Measurements from ENCODE around the gene PDCD10. TPM values are rescaled to one million over a fixed set of nuclear protein-coding genes. Genes with fewer than 3 reads are reported as not detected.

Gene PDCD10
- polyA plus RNA-seq, 1 of the 3 experiments (the other 2 are of a cell fraction): 29.0 TPM

- Histone ChIP-seq H3K9ac (peak within 1 kb of the TSS; percentile 82), H3K4me1 (ENCODE audit: control insufficient read depth in 1 of 2, insufficient read depth in 2 of 2, low read depth in 1 of 2, low read length in 1 of 2) (peaks cover 9 to 11% of the 10 kb centered on the region in 2 experiments; a peak in 3 of 4 replicates), H3K36me3 (replicated peaks in 1 of 2; ENCODE audit: control insufficient read depth in 1 of 2, insufficient read depth in 2 of 2, low read length in 1 of 2) (peaks cover 3 to 4% of the 10 kb centered on the region in 2 experiments), H3F3A (replicated peaks; ENCODE audit: insufficient read depth) (peaks cover 3% of the 10 kb centered on the region), H3K9me2 (no peaks in the 10 kb centered on the region), H4K20me1 (ENCODE audit: insufficient read depth) (peaks cover 29% of the 10 kb centered on the region), H3K4me2 (peak within 1 kb of the TSS; percentile 87), H3K9me3 (no peaks in the 10 kb centered on the region), H3K27me3 (ENCODE audit: insufficient read depth) (no peaks in the 10 kb centered on the region), H3K79me2 (ENCODE audit: insufficient read depth) (peaks cover 40% of the 10 kb centered on the region), H3K4me3 (ENCODE audit: low read depth in 2 of 2, low read length in 1 of 2) (peak within 1 kb of the TSS; percentile 84 to 97), H2AFZ (ENCODE audit: low read depth) (peak within 1 kb of the TSS; percentile 98), H3K27ac (ENCODE audit: low read depth in 2 of 2, low read length in 1 of 2) (peak within 1 kb of the TSS; percentile 82 to 96)
- peak; percentile 81 for DNase-seq
- POLR2A ChIA-PET: interaction anchor here (0.8 to 1.5 kb wide), 2 partner anchors 12 to 147 kb away, joined by 3 to 4 read pairs; no protein-coding TSS in a partner anchor
- WGBS (ENCODE audit: low lambda C conversion rate): under 1% methylated on average over 25 of the region's 37 CpGs
- CTCF ChIA-PET: interaction anchor here (0.6 to 1.7 kb wide), 4 partner anchors 8 to 355 kb away, joined by 3 to 5 read pairs (median 4); partner anchors contain the start of gene ZBBX
- no peak for TF ChIP-seq RCOR1 (IDR thresholded peaks at IDR 0.05; ENCODE audit: low read length)
- TF ChIP-seq TEAD4 (IDR thresholded peaks at IDR 0.05; ENCODE audit: borderline replicate concordance, insufficient read depth): no peak
- TF ChIP-seq RXRA (IDR thresholded peaks at IDR 0.05; ENCODE audit: borderline replicate concordance, low read depth): no peak
- TF ChIP-seq MEF2A (IDR thresholded peaks at IDR 0.05; ENCODE audit: borderline replicate concordance, low read depth): no peak
- no peak for TF ChIP-seq CTCF (IDR thresholded peaks at IDR 0.05)
- TF ChIP-seq FOXM1 (IDR thresholded peaks at IDR 0.05; ENCODE audit: low read depth): no peak
- TF ChIP-seq CHD2 (IDR thresholded peaks at IDR 0.05; ENCODE audit: low read length, partially characterized antibody): no peak
- TF ChIP-seq EZH2phosphoT487 (IDR thresholded peaks at IDR 0.05; ENCODE audit: borderline replicate concordance, low read depth): no peak
- TF ChIP-seq POLR2AphosphoS5 (IDR thresholded peaks at IDR 0.05; ENCODE audit: low read depth, low read length): peak; percentile 44
- peak; percentile 90 for TF ChIP-seq TAF1 (IDR thresholded peaks at IDR 0.05; ENCODE audit: borderline replicate concordance, low read depth, low read length)
- TF ChIP-seq PBX3 (IDR thresholded peaks at IDR 0.05): no peak
- peak; percentile 19; the same call in 1 of the 2 replicates for TF ChIP-seq NRF1 (IDR thresholded peaks at IDR 0.05; ENCODE audit: low read depth, low read length)
- no peak for TF ChIP-seq NFIC (IDR thresholded peaks at IDR 0.05; ENCODE audit: borderline replicate concordance)
- TF ChIP-seq FOXJ3 (CRISPR knock-in tag; IDR thresholded peaks at IDR 0.05): no peak
- TF ChIP-seq RAD21 (IDR thresholded peaks at IDR 0.05; ENCODE audit: low read length): no peak
- TF ChIP-seq GATA2 (CRISPR knock-in tag; IDR thresholded peaks at IDR 0.05): no peak
- no peak for TF ChIP-seq YY1 (IDR thresholded peaks at IDR 0.05; ENCODE audit: low read depth)
- no peak for TF ChIP-seq SMC3 (IDR thresholded peaks at IDR 0.05; ENCODE audit: low read depth, low read length)
- no peak for TF ChIP-seq RFX5 (IDR thresholded peaks at IDR 0.05; ENCODE audit: low read length)
- peak; percentile 49; the same call in 1 of the 2 replicates for TF ChIP-seq SIN3A (IDR thresholded peaks at IDR 0.05; ENCODE audit: borderline replicate concordance, low read depth, low read length)
- TF ChIP-seq IRF3 (IDR thresholded peaks at IDR 0.05; ENCODE audit: low read depth, low read length): no peak
- TF ChIP-seq EP300 (IDR thresholded peaks at IDR 0.05; ENCODE audit: borderline replicate concordance in 1 of 2, low read depth in 1 of 2, low read length in 1 of 2): peak in 1 of 2 experiments; percentile 33; a peak in 1 of 4 replicates
- no peak for TF ChIP-seq USF2 (IDR thresholded peaks at IDR 0.05; ENCODE audit: borderline replicate concordance, low read depth, low read length)
- TF ChIP-seq JUND (IDR thresholded peaks at IDR 0.05): no peak
- TF ChIP-seq TCF12 (IDR thresholded peaks at IDR 0.05): peak; percentile 27; the same call in 1 of the 2 replicates
- no peak for TF ChIP-seq USF1 (IDR thresholded peaks at IDR 0.05; ENCODE audit: borderline replicate concordance, low read depth)
Observed at GRCh38 chr3:167735233-167736138, 794 bp upstream of the PDCD10 start, which contains the start of gene SERPINI1. Gene SERPINI1, plus strand, starts transcription at chr3:167735721. Its CDS starts 53,408 bp downstream, at chr3:167789129.
